Measurements from ENCODE around the gene RPTOR. TPM values are rescaled to one million over a fixed set of nuclear protein-coding genes. Genes with fewer than 3 reads are reported as not detected.

Gene RPTOR
- total RNA-seq, 1 donor, result 29.8 TPM

DNA sequence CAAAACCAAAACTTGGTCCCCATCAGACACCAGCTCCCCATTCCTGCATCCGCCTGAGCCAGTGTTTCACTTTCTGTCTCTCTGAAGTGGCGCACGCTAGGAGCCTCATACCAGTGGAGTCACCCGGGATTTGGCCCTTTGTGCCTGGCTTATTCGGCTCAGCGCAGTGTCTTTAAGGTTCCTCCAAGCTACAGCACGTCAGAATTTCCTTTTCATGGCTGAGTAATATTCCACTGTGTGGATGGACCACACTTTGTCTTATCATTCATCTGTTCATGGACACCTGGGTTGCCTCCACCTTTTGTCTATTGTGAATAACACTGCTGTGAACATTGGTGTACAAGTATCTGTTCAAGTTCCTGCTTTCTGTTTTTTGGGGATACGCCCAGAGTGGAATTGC, 401.8 kb downstream of the RPTOR start:
- no peaks in the 10 kb centered on the region for H3K9me3 ChIP-seq (ENCODE audit: low read depth, low read length)
- no peak overlapping the region for H3K4me3 ChIP-seq (ENCODE audit: low read length)
- no peaks in the 10 kb centered on the region for H3K27me3 ChIP-seq (ENCODE audit: insufficient read depth, low read length)
- no peaks in the 10 kb centered on the region for H3K4me1 ChIP-seq (ENCODE audit: insufficient read depth, low read length)

DNA sequence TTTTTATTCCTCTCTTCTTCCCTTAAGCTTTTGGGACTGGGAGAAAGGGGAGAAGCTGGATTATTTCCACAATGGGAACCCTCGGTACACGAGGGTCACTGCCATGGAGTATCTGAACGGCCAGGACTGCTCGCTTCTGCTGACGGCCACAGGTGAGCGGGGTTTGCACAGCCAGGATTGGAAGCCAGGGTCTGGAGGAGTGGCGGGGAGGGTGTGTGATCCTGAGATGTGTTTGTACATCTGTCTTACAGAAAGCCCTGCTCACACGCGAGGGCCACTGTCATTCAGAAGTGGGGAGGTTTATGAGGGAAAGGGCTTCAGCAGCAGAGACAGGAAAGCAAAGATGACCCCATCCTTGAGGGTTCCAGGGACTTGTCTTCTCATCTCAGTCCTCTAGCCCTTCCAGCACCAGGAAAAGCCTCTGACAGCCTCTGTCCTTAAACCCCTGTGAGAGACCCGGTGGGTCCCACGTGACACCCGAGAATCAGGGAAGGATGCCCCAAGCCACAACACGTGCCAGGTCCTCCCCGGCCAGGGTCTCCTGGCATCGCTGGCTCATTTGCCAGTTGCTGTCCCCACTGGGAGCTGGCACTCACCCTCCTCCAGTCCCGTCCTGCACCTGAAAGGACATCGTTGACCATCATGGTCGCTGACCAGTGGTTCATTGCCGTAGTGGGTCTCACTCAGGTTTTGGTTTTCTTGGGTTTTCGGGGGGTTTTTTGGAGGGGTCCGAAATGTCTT, 402.7 kb downstream of the RPTOR start:
- Histone ChIP-seq H3K9me3 (ENCODE audit: low read depth, low read length) (no peaks in the 10 kb centered on the region), H3K4me3 (ENCODE audit: low read length) (no peak overlapping the region), H3K4me1 (ENCODE audit: insufficient read depth, low read length) (no peaks in the 10 kb centered on the region), H3K27me3 (ENCODE audit: insufficient read depth, low read length) (no peaks in the 10 kb centered on the region)

DNA sequence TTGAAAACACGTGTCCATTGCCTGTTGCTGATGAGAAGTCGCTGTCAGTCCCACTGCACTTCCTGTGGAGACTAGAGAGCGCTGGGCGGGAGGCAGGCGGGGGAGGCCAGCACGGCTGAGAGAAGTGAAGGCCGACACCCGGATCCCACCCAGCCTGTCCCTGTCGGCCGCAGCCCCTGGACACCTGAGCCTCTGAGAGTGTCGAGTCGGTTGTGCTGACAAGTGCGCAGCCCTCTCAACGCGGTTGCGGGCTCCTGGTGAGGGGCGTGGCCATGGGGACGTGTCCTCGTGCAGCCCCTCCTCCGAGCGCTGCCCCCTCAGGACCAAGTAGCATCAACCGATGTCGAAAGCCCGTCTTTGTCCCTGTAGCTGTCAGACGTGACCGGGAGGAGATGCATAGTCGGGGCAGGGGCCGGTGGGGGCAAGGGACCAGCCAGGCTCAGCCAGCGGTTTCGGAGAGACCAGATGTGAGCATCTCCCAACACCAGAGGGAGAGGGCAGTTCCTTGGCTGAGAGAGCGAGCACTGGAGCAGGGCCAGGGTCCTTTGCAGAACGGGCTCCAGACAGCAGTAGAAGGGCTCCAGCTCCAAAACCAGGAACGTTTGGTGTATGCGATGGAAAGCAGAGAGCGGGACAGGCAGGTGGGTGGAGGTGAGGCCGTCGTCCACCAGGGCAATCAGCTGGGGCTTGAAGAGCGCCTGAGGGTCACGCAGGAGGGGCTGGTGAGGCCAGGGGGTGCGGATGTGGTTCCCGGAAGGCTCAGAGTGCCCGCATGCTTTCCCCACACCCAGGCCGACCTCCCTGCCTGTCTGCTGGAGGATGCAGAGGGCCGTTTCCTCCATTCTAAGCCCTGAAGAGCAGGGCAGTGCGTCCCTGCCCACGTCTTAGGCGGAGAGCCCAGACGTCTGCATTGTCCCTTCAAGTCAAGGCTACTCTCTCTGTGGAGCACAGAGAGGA, 403.7 kb downstream of the RPTOR start:
- no peaks in the 10 kb centered on the region for H3K27me3 ChIP-seq (ENCODE audit: insufficient read depth, low read length)
- H3K4me3 ChIP-seq (ENCODE audit: low read length), result no peak overlapping the region
- no peaks in the 10 kb centered on the region for H3K9me3 ChIP-seq (ENCODE audit: low read depth, low read length)
- no peaks in the 10 kb centered on the region for H3K4me1 ChIP-seq (ENCODE audit: insufficient read depth, low read length)

DNA sequence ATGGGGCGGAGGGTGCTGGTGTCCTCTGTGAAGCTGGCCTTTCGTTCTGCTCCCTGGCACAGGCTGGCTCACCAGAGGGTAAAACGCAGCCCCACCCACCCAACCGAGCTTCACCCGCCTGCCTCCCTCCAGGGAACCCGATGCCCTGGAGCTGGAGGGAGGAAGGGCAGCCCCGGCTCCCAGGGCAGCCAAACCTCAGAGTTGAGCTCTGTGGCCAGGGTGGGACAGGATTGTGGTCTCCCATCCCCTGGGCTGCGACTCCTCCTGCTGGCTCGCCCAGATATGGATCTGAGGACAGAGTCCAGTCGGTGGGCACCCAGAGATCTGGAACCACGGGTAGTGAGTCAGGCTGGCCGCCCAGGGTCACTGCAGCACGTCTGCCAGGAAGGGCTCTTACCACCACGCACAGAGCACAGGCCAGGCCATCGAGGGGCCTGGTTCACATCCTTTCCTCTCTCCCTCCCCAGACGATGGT, 404.4 kb downstream of the RPTOR start:
- no peaks in the 10 kb centered on the region for H3K4me1 ChIP-seq (ENCODE audit: insufficient read depth, low read length)
- no peaks in the 10 kb centered on the region for H3K27me3 ChIP-seq (ENCODE audit: insufficient read depth, low read length)
- no peaks in the 10 kb centered on the region for H3K9me3 ChIP-seq (ENCODE audit: low read depth, low read length)
- no peak overlapping the region for H3K4me3 ChIP-seq (ENCODE audit: low read length)

DNA sequence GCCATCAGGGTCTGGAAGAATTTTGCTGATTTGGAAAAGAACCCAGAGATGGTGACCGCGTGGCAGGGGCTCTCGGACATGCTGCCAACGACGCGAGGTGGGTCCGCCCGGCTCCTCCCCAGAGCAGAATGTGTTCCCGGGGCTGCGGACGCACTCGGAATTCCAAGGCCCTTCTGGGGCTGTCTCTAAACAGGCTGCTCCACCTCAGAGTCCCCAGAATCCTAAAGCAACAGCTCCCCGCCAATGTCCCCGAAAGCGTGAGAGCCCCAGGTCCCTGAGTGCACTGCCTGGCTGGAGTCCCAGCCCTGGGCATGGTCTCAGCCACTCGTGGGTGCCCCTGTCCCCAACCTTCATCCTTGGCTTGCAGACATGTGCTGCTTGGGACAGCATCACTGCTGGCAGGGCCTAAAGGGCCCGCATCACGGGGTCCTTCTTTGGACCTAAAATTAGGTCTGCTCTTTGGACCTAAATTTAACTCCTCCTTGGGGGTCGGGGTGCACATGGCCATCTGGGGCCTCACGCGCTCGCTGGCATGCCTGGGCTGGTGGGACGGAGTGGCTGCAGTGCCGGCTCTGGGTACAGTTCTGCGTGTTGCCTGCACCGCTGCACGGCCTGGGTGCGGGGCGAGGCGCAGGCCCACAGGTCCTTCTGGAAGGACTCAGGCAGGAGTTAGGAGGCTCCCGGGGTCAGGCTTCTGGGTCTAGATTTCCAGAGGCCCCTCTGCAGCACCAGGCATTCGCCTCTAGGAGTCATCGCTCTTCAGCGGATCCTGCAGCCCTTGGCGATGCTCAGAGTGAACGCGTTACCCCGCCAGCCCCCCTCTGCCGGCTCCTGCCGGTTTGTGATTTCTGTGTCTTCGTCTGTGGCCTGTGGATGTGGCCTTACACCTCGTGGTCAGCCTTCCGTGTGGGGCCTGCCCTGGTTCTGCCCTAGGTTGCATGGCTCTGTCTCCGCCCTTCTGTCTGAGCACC, 405.1 kb downstream of the RPTOR start:
- Histone ChIP-seq H3K4me1 (ENCODE audit: insufficient read depth, low read length) (no peaks in the 10 kb centered on the region), H3K4me3 (ENCODE audit: low read length) (no peak overlapping the region), H3K9me3 (ENCODE audit: low read depth, low read length) (no peaks in the 10 kb centered on the region), H3K27me3 (ENCODE audit: insufficient read depth, low read length) (no peaks in the 10 kb centered on the region)

DNA sequence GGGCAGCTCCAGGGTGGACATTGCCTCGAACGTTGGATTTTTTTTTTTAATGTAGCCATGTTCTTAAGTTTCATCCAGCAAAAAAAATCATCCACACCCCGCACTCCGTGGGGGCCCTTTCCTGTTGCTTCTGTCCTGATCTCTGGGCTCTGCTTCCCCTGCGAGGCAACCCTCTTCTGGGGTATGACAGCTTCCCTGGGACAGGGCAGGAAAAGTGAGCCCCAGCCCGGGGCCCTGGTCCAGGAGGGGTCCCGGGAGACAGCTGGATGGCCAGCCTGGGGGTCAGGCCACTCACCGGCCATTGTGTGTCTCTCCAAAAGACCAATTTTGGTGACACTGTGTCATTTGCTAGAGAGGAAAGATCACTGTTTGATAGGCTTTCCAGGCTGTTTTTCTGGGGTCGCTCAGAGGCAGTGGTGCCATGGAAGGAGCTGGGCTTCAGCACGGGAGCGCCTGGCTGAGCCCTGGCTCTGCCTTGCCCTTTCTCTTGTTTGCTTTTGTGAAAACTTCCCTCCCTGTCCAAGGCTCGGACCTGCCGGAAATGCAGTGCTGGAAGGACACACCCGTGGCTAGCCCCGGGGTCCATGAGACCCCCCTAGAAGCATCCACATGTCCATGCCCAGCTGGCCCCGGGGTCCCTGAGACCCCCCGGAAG, 406.0 kb downstream of the RPTOR start:
- H3K9me3 ChIP-seq (ENCODE audit: low read depth, low read length), result no peaks in the 10 kb centered on the region
- no peak overlapping the region for H3K4me3 ChIP-seq (ENCODE audit: low read length)
- no peaks in the 10 kb centered on the region for H3K4me1 ChIP-seq (ENCODE audit: insufficient read depth, low read length)
- no peaks in the 10 kb centered on the region for H3K27me3 ChIP-seq (ENCODE audit: insufficient read depth, low read length)

DNA sequence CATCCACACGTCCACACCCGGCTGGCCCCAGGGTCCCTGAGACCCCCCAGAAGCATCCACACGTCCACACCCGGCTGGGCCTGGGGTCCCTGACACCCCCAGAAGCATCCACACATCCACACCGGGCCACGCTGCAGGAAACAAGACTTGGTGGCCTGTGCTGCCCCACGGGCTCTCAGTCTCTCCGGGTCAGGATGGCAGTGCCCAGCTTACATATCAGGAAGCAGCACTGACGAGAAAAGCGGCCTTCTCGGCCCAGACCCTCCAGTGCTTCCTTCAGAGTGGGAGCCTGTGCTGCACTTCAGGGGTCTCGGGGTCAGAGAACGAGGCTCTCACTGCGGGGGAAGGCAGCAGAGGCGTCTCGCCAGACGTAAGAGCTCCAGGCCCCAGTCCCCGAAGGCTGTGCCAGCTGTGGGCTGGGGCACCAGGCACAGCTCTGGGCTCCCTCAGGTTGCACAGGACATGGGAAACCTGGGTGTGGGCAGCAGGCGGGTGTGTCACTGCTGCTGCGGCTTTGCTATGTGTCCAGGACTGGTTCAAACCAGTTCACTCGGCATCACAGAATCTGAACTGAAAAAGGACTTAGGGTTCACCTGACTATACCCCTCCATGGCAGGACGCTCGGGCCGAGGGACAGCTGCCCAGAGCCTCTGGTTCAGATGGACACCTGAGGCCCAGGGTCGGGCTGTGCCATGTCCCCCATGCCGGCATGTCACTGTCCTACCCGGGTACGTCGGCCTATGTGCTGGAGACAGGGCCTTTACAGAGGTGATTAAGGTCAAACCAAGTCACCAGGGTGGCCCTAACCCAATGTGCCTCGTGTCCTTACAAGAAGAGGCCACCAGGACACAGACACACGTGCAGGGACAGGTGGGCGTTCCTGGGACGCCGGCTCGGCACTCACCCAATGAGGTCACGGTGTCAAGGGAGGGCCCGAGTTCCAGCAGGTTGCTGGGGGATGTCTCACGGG, 406.8 kb downstream of the RPTOR start:
- no peaks in the 10 kb centered on the region for H3K4me1 ChIP-seq (ENCODE audit: insufficient read depth, low read length)
- H3K9me3 ChIP-seq (ENCODE audit: low read depth, low read length), result no peaks in the 10 kb centered on the region

DNA sequence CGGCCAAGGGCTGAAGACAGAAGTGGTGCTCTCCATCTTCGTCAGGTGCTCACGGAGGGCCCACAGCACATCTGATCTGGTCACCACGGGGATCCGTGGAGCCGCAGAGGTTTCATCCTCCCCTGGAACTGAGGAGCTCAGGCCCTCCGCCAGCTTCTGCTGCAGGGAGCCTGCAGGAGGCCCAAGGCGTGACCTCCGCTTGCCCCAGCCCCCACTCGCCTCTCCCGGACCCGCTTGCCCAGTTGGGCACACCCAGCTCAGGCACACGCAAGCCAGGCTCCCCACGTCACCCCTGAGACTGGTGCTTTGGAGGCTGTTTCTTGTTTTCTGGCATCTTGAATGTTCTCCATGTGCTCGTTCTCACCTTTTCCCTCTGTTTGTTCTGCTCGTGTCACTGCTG, 407.7 kb downstream of the RPTOR start:
- Histone ChIP-seq H3K4me1 (ENCODE audit: insufficient read depth, low read length) (no peaks in the 10 kb centered on the region), H3K4me3 (ENCODE audit: low read length) (no peak overlapping the region), H3K27me3 (ENCODE audit: insufficient read depth, low read length) (no peaks in the 10 kb centered on the region), H3K9me3 (ENCODE audit: low read depth, low read length) (no peaks in the 10 kb centered on the region)

More for the DNA sequence above, 406.8 kb downstream of the RPTOR start:
- no peak overlapping the region for H3K4me3 ChIP-seq (ENCODE audit: low read length)
- H3K27me3 ChIP-seq (ENCODE audit: insufficient read depth, low read length), result no peaks in the 10 kb centered on the region

DNA sequence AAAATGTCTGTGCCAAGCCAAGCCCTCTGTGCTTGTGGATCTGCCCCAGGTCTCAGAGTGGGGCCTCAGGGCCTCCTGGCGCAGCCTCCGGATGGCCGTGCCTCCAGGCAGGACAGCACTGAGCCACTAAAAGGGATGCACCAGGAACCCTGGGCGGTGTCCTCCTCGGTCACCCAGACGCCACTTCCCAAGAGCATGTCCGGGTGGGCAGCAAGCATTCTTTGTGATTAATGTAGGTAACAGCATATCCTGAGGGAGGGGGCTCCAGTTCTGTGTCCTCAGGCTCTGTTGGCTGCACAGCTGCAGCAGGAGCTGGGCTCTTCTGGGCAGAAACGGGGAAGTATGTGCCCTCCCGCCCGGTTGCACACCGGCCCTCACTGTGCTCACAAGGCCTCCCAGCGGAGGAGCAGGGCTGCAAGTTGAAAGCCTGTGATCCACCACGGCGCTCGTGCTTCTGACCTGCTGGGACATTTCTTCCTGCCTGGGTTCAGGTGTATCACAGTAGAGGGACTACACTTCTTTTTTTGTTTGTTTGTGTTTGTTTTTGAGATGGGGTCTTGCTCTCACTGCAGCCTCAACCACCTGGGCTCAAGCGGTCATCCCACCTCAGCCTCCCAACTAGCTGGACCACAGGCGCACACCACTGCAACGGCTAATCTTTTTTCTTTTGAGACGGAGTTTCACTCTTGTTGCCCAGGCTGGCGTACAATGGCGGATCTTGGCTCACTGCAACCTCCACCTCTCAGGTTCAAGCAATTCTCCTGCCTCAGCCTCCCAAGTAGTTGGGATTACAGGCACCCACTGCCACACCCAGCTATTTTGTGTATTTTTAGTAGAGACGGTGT, 409.1 kb downstream of the RPTOR start:
- H3K4me1 ChIP-seq (ENCODE audit: insufficient read depth, low read length), result no peaks in the 10 kb centered on the region

DNA sequence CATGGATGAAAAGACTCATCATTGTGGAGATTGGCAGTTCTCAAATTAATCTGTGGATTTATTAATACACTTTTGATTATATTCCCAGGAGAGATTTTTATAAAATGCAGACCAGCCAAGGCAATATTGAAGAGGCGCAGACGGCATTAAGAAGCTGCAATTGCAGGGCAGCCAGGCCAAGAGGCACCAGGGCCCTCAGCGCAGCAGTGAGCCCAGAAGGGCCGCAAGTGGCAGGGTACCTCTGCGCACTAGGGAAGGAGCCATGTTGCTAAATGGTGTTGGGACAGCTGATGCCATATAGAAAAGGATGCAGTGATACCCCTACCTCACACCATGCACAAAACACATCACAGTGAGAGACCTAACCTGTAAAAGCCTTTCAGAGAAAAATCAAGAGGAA, 410.4 kb downstream of the RPTOR start:
- no peaks in the 10 kb centered on the region for H3K9me3 ChIP-seq (ENCODE audit: low read depth, low read length)
- no peak overlapping the region for H3K4me3 ChIP-seq (ENCODE audit: low read length)
- H3K27me3 ChIP-seq (ENCODE audit: insufficient read depth, low read length), result no peaks in the 10 kb centered on the region
- H3K4me1 ChIP-seq (ENCODE audit: insufficient read depth, low read length), result no peaks in the 10 kb centered on the region

More for the DNA sequence above, 409.1 kb downstream of the RPTOR start:
- no peak overlapping the region for H3K4me3 ChIP-seq (ENCODE audit: low read length)
- no peaks in the 10 kb centered on the region for H3K27me3 ChIP-seq (ENCODE audit: insufficient read depth, low read length)
- H3K9me3 ChIP-seq (ENCODE audit: low read depth, low read length), result no peaks in the 10 kb centered on the region

DNA sequence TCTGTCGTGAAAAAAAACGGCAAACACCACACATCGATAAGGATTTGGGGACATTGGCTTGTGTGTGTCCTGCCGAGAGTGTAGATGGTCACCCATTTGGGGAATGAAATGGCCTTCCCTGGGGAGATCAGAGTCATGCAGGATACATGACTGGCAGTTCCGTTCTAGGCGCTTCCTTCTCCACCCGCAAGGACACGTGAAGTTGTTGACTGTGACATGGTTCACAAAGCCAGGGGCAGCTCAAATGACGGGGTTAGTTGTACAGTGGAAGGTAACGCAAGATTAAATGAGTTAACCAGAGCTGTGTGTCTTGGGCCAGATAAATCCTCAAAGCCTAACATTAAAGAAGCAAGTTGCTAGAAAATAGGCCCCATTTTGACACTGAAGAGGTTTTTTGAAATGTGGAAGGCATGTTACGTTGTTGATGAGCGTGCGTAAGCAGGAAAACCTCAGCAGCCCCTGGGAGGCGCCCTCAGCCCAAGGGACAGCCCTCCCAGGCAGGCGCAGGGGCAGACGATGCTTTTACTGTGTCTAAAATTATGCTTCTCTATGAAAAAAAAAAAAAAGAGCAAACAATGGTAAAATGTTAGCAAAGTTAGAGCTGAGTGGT, 411.1 kb downstream of the RPTOR start:
- H3K9me3 ChIP-seq (ENCODE audit: low read depth, low read length), result no peaks in the 10 kb centered on the region
- H3K27me3 ChIP-seq (ENCODE audit: insufficient read depth, low read length), result no peaks in the 10 kb centered on the region
- H3K4me1 ChIP-seq (ENCODE audit: insufficient read depth, low read length), result no peaks in the 10 kb centered on the region
- no peak overlapping the region for H3K4me3 ChIP-seq (ENCODE audit: low read length)
